Liver (tissue), 9 donors: ENCODE measurements around the gene NCOA6. TPM values are rescaled to one million over a fixed set of nuclear protein-coding genes. Genes with fewer than 3 reads are reported as not detected.
A peak's percentile ranks its signal among the peaks of the same experiment; 100 is the strongest.

ENCODE experiments used
- DNase-seq: peaks from one replicate; pipeline ENCODE4 v3.0.0-alpha.2; 2017; ENCODE audit warnings: low spot score
- H3K27ac ChIP-seq, 2 donors: one replicate each; pipeline ENCODE4 v1.7.0; 2013; ENCODE audit warnings: inconsistent platforms in 2 of 2, low read length in 2 of 2, control low read depth in 1 of 2, low read depth in 1 of 2, mild to moderate bottlenecking in 1 of 2
- H3K27me3 ChIP-seq, 4 donors: one replicate each; pipeline versions ENCODE4 v1.6.1 to v1.7.0; 2013; ENCODE audit warnings: low read length in 3 of 4, inconsistent platforms in 1 of 4, mild to moderate bottlenecking in 1 of 4, moderate library complexity in 1 of 4; ENCODE audit not compliant: control insufficient read depth in 4 of 4, insufficient read depth in 4 of 4
- H3K36me3 ChIP-seq, 4 donors: one replicate each; pipeline versions ENCODE4 v1.6.1 to v1.7.0; 2013; ENCODE audit warnings: low read length in 3 of 4, mild to moderate bottlenecking in 3 of 4, low read depth in 1 of 4, moderate library complexity in 1 of 4; ENCODE audit not compliant: control insufficient read depth in 4 of 4, insufficient read depth in 3 of 4
- H3K4me1 ChIP-seq, 4 donors: one replicate each; pipeline versions ENCODE4 v1.6.1 to v1.7.0; 2013; ENCODE audit warnings: low read length in 3 of 4, mild to moderate bottlenecking in 3 of 4, moderate library complexity in 1 of 4; ENCODE audit not compliant: control insufficient read depth in 4 of 4, insufficient read depth in 4 of 4
- H3K4me3 ChIP-seq, 3 donors: one replicate each; pipeline versions ENCODE4 v1.6.1 to v1.7.0; 2013; ENCODE audit warnings: low read length in 3 of 3, control low read depth in 1 of 3, low read depth in 1 of 3, mild to moderate bottlenecking in 1 of 3
- H3K9ac ChIP-seq, 2 donors: one replicate each; pipeline ENCODE4 v1.7.0; 2013; ENCODE audit warnings: low read length in 2 of 2, mild to moderate bottlenecking in 2 of 2, moderate library complexity in 2 of 2, control low read depth in 1 of 2, low read depth in 1 of 2
- H3K9me3 ChIP-seq, 4 donors: one replicate each; pipeline versions ENCODE4 v1.6.1 to v1.7.0; 2013; ENCODE audit warnings: low read length in 3 of 4; ENCODE audit not compliant: control insufficient read depth in 4 of 4
- ATF3 ChIP-seq: IDR thresholded peaks from 2 replicates; pipeline ENCODE4 v1.6.1; 2016; ENCODE audit warnings: antibody characterized with exemption
- CTCF ChIP-seq: fragments of 150-350 bp; IDR thresholded peaks from 2 replicates; pipeline ENCODE4 v1.5.1; 2017; ENCODE audit warnings: improper control_type of control experiment, low read depth, low read length; ENCODE audit not compliant: missing input control
- EGR1 ChIP-seq, 2 donors: IDR thresholded peaks; 2 replicates each; pipeline ENCODE4 v1.6.1; 2016 to 2018; ENCODE audit warnings: antibody characterized with exemption in 2 of 2, low read depth in 2 of 2
- FOXA1 ChIP-seq: IDR thresholded peaks from 2 replicates; pipeline ENCODE4 v1.6.1; 2016; ENCODE audit warnings: antibody characterized with exemption
- GABPA ChIP-seq, 2 donors: IDR thresholded peaks in 1 of 2; conservative IDR thresholded peaks in 1 of 2; 2 replicates each; pipeline ENCODE4 v1.6.1; 2016; ENCODE audit warnings: antibody characterized with exemption in 2 of 2, mild to moderate bottlenecking in 1 of 2, moderate library complexity in 1 of 2
- HNF4A ChIP-seq, 2 donors: conservative IDR thresholded peaks; 2 replicates each; pipeline ENCODE4 v1.6.1; 2016; ENCODE audit warnings: antibody characterized with exemption in 2 of 2, mild to moderate bottlenecking in 2 of 2
- HNF4G ChIP-seq: IDR thresholded peaks from 2 replicates; pipeline ENCODE4 v1.6.1; 2016; ENCODE audit warnings: antibody characterized with exemption
- JUND ChIP-seq, 2 donors: IDR thresholded peaks; 2 replicates each; pipeline ENCODE4 v1.6.1; 2016; ENCODE audit warnings: antibody characterized with exemption in 2 of 2
- NR2F2 ChIP-seq: IDR thresholded peaks from 2 replicates; pipeline ENCODE4 v1.6.1; 2016; ENCODE audit warnings: antibody characterized with exemption
- RAD21 ChIP-seq, 2 donors: IDR thresholded peaks; 2 replicates each; pipeline ENCODE4 v1.6.1; 2016; ENCODE audit warnings: antibody characterized with exemption in 2 of 2, mild to moderate bottlenecking in 2 of 2
- REST ChIP-seq: IDR thresholded peaks from 2 replicates; pipeline ENCODE4 v1.6.1; 2016; ENCODE audit warnings: antibody characterized with exemption, mild to moderate bottlenecking
- RXRA ChIP-seq, 2 donors: IDR thresholded peaks; 2 replicates each; pipeline ENCODE4 v1.6.1; 2017 to 2018; ENCODE audit warnings: antibody characterized with exemption in 2 of 2, mild to moderate bottlenecking in 1 of 2
- SP1 ChIP-seq: IDR thresholded peaks from 2 replicates; pipeline ENCODE4 v1.6.1; 2018; ENCODE audit warnings: antibody characterized with exemption, mild to moderate bottlenecking
- TAF1 ChIP-seq: conservative IDR thresholded peaks from 2 replicates; pipeline ENCODE4 v1.6.1; 2016; ENCODE audit warnings: antibody characterized with exemption, mild to moderate bottlenecking
- YY1 ChIP-seq: IDR thresholded peaks from 2 replicates; pipeline ENCODE4 v1.6.1; 2016; ENCODE audit warnings: antibody characterized with exemption, mild to moderate bottlenecking
- WGBS: extraction: QIAGEN DNeasy Blood & Tissue Kit; methylation state at CpG from one replicate; pipeline ENCODE4 v1.1.7; 2013; 5-methylcytosine and 5-hydroxymethylcytosine counted together
- polyA plus RNA-seq, 2 donors: library from polyadenylated mRNA; stranded (reverse) in 1 of 2; unstranded in 1 of 2; fragments of 200-250 nt in 1 of 2; fragments of >200 nt in 1 of 2; fragmentation: Nextera tagmentation in 1 of 2; extraction: Ambion mirVana in 1 of 2; gene quantifications; one replicate each; pipeline versions ENCODE4 v1.2.1 to v1.2.3, GENCODE V29; 2013 to 2015
- total RNA-seq, 2 donors: library from RNA; depleted of rRNA; stranded (reverse); fragments of >200 nt; gene quantifications; one replicate each; pipeline ENCODE4 v1.2.3, GENCODE V29; 2014
- TF ChIP-seq, protein P1 (sequence below): IDR thresholded peaks from 2 replicates; pipeline ENCODE4 v1.6.1; 2016; ENCODE audit warnings: antibody characterized with exemption
- donor health status: healthy.
- donor health status: healthy.
- donor health status: healthy.
- donor health status: healthy.
- donor health status: healthy.

NCOA6 gene
- total and polyA plus RNA-seq, 4 donors = 5.4 to 13.1 (median 6.2) TPM

DNA sequence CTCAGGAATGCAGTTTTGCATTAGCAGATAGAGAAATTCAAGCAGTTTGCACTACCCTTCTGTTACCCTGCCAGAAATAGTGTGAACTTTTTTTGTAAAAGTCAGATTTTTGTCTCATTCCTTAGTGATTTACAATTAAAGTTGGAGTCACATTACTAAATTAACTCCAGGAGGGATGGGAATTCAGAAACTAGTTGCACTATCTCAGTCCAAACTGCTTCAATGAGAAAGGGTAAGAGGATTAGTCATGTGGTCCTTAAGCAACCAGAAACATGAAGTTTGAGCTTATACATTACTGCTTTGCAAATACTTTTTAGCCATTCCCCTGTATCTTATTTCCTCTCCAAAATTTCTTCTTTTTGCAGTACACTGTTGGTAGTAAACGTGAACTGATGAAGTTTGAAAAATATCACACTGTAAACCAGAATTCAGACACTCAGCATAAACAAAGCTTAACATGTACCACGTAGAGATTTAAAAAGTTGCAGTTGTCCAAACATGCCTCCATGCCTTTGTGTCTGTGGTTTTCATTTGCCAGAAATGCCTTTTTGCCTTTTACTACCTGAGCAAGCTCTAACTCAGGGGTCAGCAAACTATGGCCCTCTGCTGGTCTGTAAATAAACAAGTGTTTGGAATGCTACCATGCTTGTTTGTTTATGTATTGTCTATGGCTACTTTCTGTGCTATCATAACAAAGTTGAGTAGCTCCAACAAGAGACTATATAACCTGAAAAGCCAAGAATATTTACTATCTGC lies 71.6 kb downstream of the NCOA6 start:
- DNase-seq = no peak
- Histone ChIP-seq H3K36me3 (peaks cover 16 to 69% (median 36%) of the 10 kb centered on the region in 4 donors), H3K27me3 (no peaks in the 10 kb centered on the region), H3K4me3 (no peak overlapping the region), H3K9me3 (no peaks in the 10 kb centered on the region), H3K4me1 (no peaks in the 10 kb centered on the region), H3K9ac (no peak overlapping the region), H3K27ac (no peak overlapping the region)
- WGBS = 88% methylated on average over 2 of the region's 2 CpGs
- TF ChIP-seq CTCF (no peak), RAD21 (IDR thresholded peaks at IDR 0.05) (peak in 1 of 2 donors; percentile 29)

- no peak for DNase-seq
- Histone ChIP-seq H3K9me3 (no peaks in the 10 kb centered on the region), H3K27ac (no peak overlapping the region), H3K4me1 (no peaks in the 10 kb centered on the region), H3K36me3 (peaks cover 8 to 59% (median 35%) of the 10 kb centered on the region in 4 donors), H3K27me3 (no peaks in the 10 kb centered on the region), H3K4me3 (no peak overlapping the region), H3K9ac (no peak overlapping the region)
- WGBS = 98% methylated on average over 3 of the region's 3 CpGs
- no peak for TF ChIP-seq HNF4A (conservative IDR thresholded peaks at IDR 0.05)
- no peak for TF ChIP-seq JUND (IDR thresholded peaks at IDR 0.05)
- TF ChIP-seq HNF4G = no peak
- TF ChIP-seq REST = no peak
- TF ChIP-seq, protein P1, sequence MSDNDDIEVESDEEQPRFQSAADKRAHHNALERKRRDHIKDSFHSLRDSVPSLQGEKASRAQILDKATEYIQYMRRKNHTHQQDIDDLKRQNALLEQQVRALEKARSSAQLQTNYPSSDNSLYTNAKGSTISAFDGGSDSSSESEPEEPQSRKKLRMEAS = no peak
- no peak for TF ChIP-seq YY1
- no peak for TF ChIP-seq FOXA1
- TF ChIP-seq RAD21 (IDR thresholded peaks at IDR 0.05) = no peak
- TF ChIP-seq SP1 = no peak
- no peak for TF ChIP-seq GABPA (IDR thresholded peaks at IDR 0.05 in 1 of 2, conservative IDR thresholded peaks at IDR 0.05 in 1 of 2)
- TF ChIP-seq EGR1 (IDR thresholded peaks at IDR 0.05; ENCODE audit: low read depth in 2 of 2) = no peak
Measured at GRCh38 chr20:34751453-34751852, 74.0 kb downstream of the NCOA6 start.

DNA sequence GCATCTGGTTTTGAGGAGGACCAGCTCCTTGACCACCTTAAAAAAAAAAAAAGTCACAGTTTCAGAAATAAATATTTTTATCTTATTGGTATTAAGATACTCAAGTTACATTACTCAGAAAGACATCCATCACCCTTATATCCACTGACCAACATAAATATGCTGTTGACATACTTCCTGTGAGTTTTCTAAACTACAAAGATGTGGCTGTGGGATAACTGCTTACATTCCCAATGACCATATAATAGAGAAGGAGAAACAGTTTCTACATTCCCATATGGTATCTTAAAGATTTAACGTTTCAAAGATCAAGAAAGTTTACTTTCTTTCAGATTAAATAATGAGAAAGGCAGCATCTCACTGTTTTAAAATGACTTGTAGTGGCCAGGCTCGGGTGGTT lies 75.0 kb downstream of the NCOA6 start:
- Histone ChIP-seq H3K36me3 (peaks cover 11 to 61% (median 37%) of the 10 kb centered on the region in 4 donors), H3K4me1 (no peaks in the 10 kb centered on the region), H3K4me3 (no peak overlapping the region), H3K9me3 (no peaks in the 10 kb centered on the region), H3K27me3 (no peaks in the 10 kb centered on the region), H3K27ac (no peak overlapping the region), H3K9ac (no peak overlapping the region)
- DNase-seq = no peak
- WGBS = 51% methylated on average over 2 of the region's 2 CpGs
- TF ChIP-seq ATF3 (no peak), NR2F2 (no peak), RXRA (IDR thresholded peaks at IDR 0.05) (no peak), HNF4G (no peak), HNF4A (conservative IDR thresholded peaks at IDR 0.05) (no peak), EGR1 (IDR thresholded peaks at IDR 0.05; ENCODE audit: low read depth in 2 of 2) (no peak), SP1 (no peak), JUND (IDR thresholded peaks at IDR 0.05) (no peak), FOXA1 (no peak), TAF1 (no peak), RAD21 (IDR thresholded peaks at IDR 0.05) (no peak), REST (no peak)
